ENCODE measurements around the gene CHST7.

DNA sequence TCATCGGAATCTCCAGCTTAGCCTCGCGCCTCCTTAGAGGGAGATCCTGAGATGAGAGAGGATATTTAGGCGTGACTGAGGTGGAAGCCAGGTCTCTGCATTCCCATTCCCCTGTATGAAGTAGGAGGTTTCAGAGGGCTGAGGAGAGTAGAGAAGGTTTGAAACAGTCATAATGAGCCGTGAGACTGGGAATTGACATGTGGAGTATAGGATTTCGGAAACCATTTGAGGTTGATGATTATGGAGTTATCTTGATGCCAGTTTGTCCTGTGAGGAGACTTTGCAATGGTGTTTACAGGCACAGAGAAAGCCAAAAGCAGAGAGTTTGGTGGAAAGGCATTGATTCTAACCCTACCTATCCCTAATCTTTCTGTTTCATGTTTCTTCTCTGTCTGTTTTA is 2.0 kb downstream of the CHST7 start:
- TF ChIP-seq, protein P1, sequence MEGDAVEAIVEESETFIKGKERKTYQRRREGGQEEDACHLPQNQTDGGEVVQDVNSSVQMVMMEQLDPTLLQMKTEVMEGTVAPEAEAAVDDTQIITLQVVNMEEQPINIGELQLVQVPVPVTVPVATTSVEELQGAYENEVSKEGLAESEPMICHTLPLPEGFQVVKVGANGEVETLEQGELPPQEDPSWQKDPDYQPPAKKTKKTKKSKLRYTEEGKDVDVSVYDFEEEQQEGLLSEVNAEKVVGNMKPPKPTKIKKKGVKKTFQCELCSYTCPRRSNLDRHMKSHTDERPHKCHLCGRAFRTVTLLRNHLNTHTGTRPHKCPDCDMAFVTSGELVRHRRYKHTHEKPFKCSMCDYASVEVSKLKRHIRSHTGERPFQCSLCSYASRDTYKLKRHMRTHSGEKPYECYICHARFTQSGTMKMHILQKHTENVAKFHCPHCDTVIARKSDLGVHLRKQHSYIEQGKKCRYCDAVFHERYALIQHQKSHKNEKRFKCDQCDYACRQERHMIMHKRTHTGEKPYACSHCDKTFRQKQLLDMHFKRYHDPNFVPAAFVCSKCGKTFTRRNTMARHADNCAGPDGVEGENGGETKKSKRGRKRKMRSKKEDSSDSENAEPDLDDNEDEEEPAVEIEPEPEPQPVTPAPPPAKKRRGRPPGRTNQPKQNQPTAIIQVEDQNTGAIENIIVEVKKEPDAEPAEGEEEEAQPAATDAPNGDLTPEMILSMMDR (IDR thresholded peaks at IDR 0.05; ENCODE audit: low read depth, low read length): no peak
- TF ChIP-seq EZH2phosphoT487 (IDR thresholded peaks at IDR 0.05; ENCODE audit: low read depth): no peak
